GF-D8 (cell line): ENCODE results near the gene DIAPH1.

Experiments used
- DNase-seq: peaks from one replicate; lab custom pipeline; 2025; lab: John Stamatoyannopoulos, UW

DIAPH1 gene

GRCh38 chr5:141506381-141507155 is 112.2 kb downstream of the DIAPH1 start:
- DNase-seq: no peak

GRCh38 chr5:141504216-141504615 is 114.6 kb downstream of the DIAPH1 start:
- DNase-seq: no peak

- DNase-seq: no peak
Observed at GRCh38 chr5:141503681-141504080, 115.1 kb downstream of the DIAPH1 start.

- DNase-seq: no peak
Observed at GRCh38 chr5:141501761-141502160, 117.0 kb downstream of the DIAPH1 start.

GRCh38 chr5:141496038-141496437 is 122.8 kb downstream of the DIAPH1 start:
- DNase-seq: no peak

- no peak for DNase-seq
Observed at GRCh38 chr5:141495453-141495811, 123.4 kb downstream of the DIAPH1 start.

- DNase-seq: no peak
Observed at GRCh38 chr5:141494761-141495452, 123.9 kb downstream of the DIAPH1 start.

GRCh38 chr5:141493500-141494422 is 125.0 kb downstream of the DIAPH1 start:
- DNase-seq: no peak

- no peak for DNase-seq
Observed at GRCh38 chr5:141492168-141492885, 126.5 kb downstream of the DIAPH1 start.

GRCh38 chr5:141491323-141492167 is 127.3 kb downstream of the DIAPH1 start:
- DNase-seq: no peak

- no peak for DNase-seq
Observed at GRCh38 chr5:141490771-141491170, 128.0 kb downstream of the DIAPH1 start.

- no peak for DNase-seq
Observed at GRCh38 chr5:141490271-141490670, 128.5 kb downstream of the DIAPH1 start.

GRCh38 chr5:141489841-141490240 is 129.0 kb downstream of the DIAPH1 start:
- no peak for DNase-seq

GRCh38 chr5:141488591-141489561 is 129.9 kb downstream of the DIAPH1 start, which contains the start of gene PCDHGC5:
Gene PCDHGC5, plus strand, starts transcription at chr5:141489081. Its CDS starts 160 bp downstream, at chr5:141489241.
- no peak for DNase-seq

- DNase-seq: no peak
Observed at GRCh38 chr5:141487131-141487530, 131.7 kb downstream of the DIAPH1 start.

- DNase-seq: no peak
Observed at GRCh38 chr5:141486091-141486490, 132.7 kb downstream of the DIAPH1 start.

GRCh38 chr5:141485321-141486055 is 133.3 kb downstream of the DIAPH1 start:
- no peak for DNase-seq

GRCh38 chr5:141484641-141485311 is 134.0 kb downstream of the DIAPH1 start, which contains the start of gene PCDHGC4:
Gene PCDHGC4, plus strand, starts transcription at chr5:141485030. Its CDS starts 144 bp downstream, at chr5:141485174.
- DNase-seq: no peak
